Esophagus squamous epithelium (tissue), 5 donors: Measurements from ENCODE around the gene GMDS. TPM values are rescaled to one million over a fixed set of nuclear protein-coding genes. Genes with fewer than 3 reads are reported as not detected.

Experiments
- DNase-seq: peaks from one replicate; lab custom pipeline; 2025; lab: John Stamatoyannopoulos, UW
- H3K27ac ChIP-seq, 4 donors: fragments of 200-600 bp; sonication (generic); one replicate each; pipeline ENCODE4 v1.5.1; 2016 to 2019; ENCODE audit warnings: mild to moderate bottlenecking in 1 of 4
- H3K27me3 ChIP-seq, 4 donors: fragments of 200-600 bp; sonication (generic); 1 replicate in 3 of 4; 2 replicates in 1 of 4; pipeline versions ENCODE4 v1.5.1 to v1.6.0; 2017 to 2021; ENCODE audit warnings: antibody characterized with exemption in 1 of 4
- H3K36me3 ChIP-seq, 3 donors: fragments of 200-600 bp; sonication (generic); one replicate each; pipeline ENCODE4 v1.5.1; 2016 to 2019
- H3K4me1 ChIP-seq, 3 donors: fragments of 200-600 bp; sonication (generic); one replicate each; pipeline ENCODE4 v1.5.1; 2017 to 2019
- H3K4me3 ChIP-seq, 4 donors: fragments of 200-600 bp; sonication (generic); 1 replicate in 3 of 4; 2 replicates in 1 of 4; pipeline ENCODE4 v1.5.1; 2016 to 2019; ENCODE audit warnings: mild to moderate bottlenecking in 2 of 4, moderate library complexity in 1 of 4
- H3K9me3 ChIP-seq, 3 donors: fragments of 200-600 bp; sonication (generic); one replicate each; pipeline ENCODE4 v1.5.1; 2016 to 2019
- CTCF ChIP-seq, 6 experiments: fragments of 450-650 bp in 4 of 6; fragments of 200-600 bp in 2 of 6; sonication (generic) in 2 of 6; IDR thresholded peaks; one replicate each; pipeline ENCODE4 v1.5.1; 2016 to 2019; ENCODE audit warnings: antibody characterized with exemption in 6 of 6, mild to moderate bottlenecking in 4 of 6, moderate library complexity in 4 of 6
- POLR2A ChIP-seq, 4 donors: fragments of 450-650 bp; IDR thresholded peaks; one replicate each; pipeline ENCODE4 v1.6.1; 2017; ENCODE audit warnings: antibody characterized with exemption in 4 of 4, mild to moderate bottlenecking in 4 of 4, moderate library complexity in 3 of 4
- WGBS, 2 donors: methylation state at CpG; one replicate each; pipeline ENCODE4 v1.1.5; 2018; 5-methylcytosine and 5-hydroxymethylcytosine counted together
- intact Hi-C: fragments of 100-400 bp; cut with DNase I; formaldehyde crosslinking; loops from one replicate; pipeline ENCODE4 v1.15.0; 2022
- total RNA-seq, 4 donors: library from RNA; depleted of rRNA; stranded (reverse); fragments of >200 nt; gene quantifications; one replicate each; pipeline ENCODE4 v1.1.0, GENCODE V29; 2016
- donor health status: DM: yes; HTN: yes; CAD: no.

The GMDS gene
- total RNA-seq, 4 donors from 2014 or later = 17.9 to 58.7 (median 36.7) TPM

GRCh38 chr6:1940381-1940780, 305.0 kb downstream of the GMDS start:
- intact Hi-C loops = no loop called here
- H3K4me3 ChIP-seq = no peak overlapping the region
- 61 to 74% methylated on average over 2 of the region's 2 CpGs for WGBS, 2 donors
- DNase-seq = no peak
- no peak for TF ChIP-seq CTCF (IDR thresholded peaks at IDR 0.05)
- no peak for TF ChIP-seq POLR2A (IDR thresholded peaks at IDR 0.05)
- H3K27ac ChIP-seq = no peak overlapping the region
- H3K27me3 ChIP-seq = no peaks in the 10 kb centered on the region
- H3K9me3 ChIP-seq = no peaks in the 10 kb centered on the region
- H3K36me3 ChIP-seq = peaks cover 0 to 10% (median 0%) of the 10 kb centered on the region in 3 donors
- H3K4me1 ChIP-seq = no peaks in the 10 kb centered on the region

GRCh38 chr6:1933292-1933691, 312.1 kb downstream of the GMDS start:
- intact Hi-C loops = no loop called here

GRCh38 chr6:1931817-1932216, 313.6 kb downstream of the GMDS start:
- DNase-seq = no peak
- H3K4me3 ChIP-seq = no peak overlapping the region
- 93 to 98% methylated on average over 5 of the region's 5 CpGs for WGBS, 2 donors
- H3K27ac ChIP-seq = no peak overlapping the region
- no peaks in the 10 kb centered on the region for H3K4me1 ChIP-seq
- intact Hi-C loops = no loop called here
- no peaks in the 10 kb centered on the region for H3K9me3 ChIP-seq
- H3K27me3 ChIP-seq = no peaks in the 10 kb centered on the region
- TF ChIP-seq CTCF (IDR thresholded peaks at IDR 0.05) (no peak), POLR2A (IDR thresholded peaks at IDR 0.05) (no peak)
- H3K36me3 ChIP-seq = peaks cover 0 to 20% (median 0%) of the 10 kb centered on the region in 3 donors

More at GRCh38 chr6:1933292-1933691, 312.1 kb downstream of the GMDS start:
- WGBS, 2 donors = 97% methylated on average over 4 of the region's 4 CpGs
- TF ChIP-seq POLR2A (IDR thresholded peaks at IDR 0.05) = no peak
- DNase-seq = no peak
- H3K27ac ChIP-seq = no peak overlapping the region
- H3K4me3 ChIP-seq = no peak overlapping the region
- no peaks in the 10 kb centered on the region for H3K4me1 ChIP-seq
- no peaks in the 10 kb centered on the region for H3K9me3 ChIP-seq
- peaks cover 0 to 16% (median 0%) of the 10 kb centered on the region in 3 donors for H3K36me3 ChIP-seq
- H3K27me3 ChIP-seq = no peaks in the 10 kb centered on the region

- H3K27ac ChIP-seq = no peak overlapping the region
- no peak overlapping the region for H3K4me3 ChIP-seq
- no peaks in the 10 kb centered on the region for H3K4me1 ChIP-seq
- H3K9me3 ChIP-seq = no peaks in the 10 kb centered on the region
- DNase-seq = no peak
- intact Hi-C loops = no loop called here
- peaks cover 0 to 10% (median 0%) of the 10 kb centered on the region in 3 donors for H3K36me3 ChIP-seq
- 30 to 48% methylated on average over 2 of the region's 2 CpGs for WGBS, 2 donors
- no peak for TF ChIP-seq POLR2A (IDR thresholded peaks at IDR 0.05)
- no peak for TF ChIP-seq CTCF (IDR thresholded peaks at IDR 0.05)
- H3K27me3 ChIP-seq = no peaks in the 10 kb centered on the region
These were observed 315.0 kb downstream of the GMDS start for GRCh38 chr6:1930356-1930755.

GRCh38 chr6:1929931-1930330, 315.5 kb downstream of the GMDS start:
- no peak overlapping the region for H3K27ac ChIP-seq
- TF ChIP-seq POLR2A (IDR thresholded peaks at IDR 0.05) (no peak), CTCF (IDR thresholded peaks at IDR 0.05) (no peak)
- no peaks in the 10 kb centered on the region for H3K9me3 ChIP-seq
- no peak overlapping the region for H3K4me3 ChIP-seq
- no peak for DNase-seq
- no peaks in the 10 kb centered on the region for H3K4me1 ChIP-seq
- H3K36me3 ChIP-seq = peaks cover 0 to 10% (median 0%) of the 10 kb centered on the region in 3 donors
- WGBS, 2 donors = 65 to 82% methylated on average over 9 of the region's 9 CpGs
- no peaks in the 10 kb centered on the region for H3K27me3 ChIP-seq
- intact Hi-C loops = no loop called here
